ENCODE measurements around the gene ROPN1L. TPM values are rescaled to one million over a fixed set of nuclear protein-coding genes. Genes with fewer than 3 reads are reported as not detected.

Gene ROPN1L
- total RNA-seq, 1 experiment from 2014 or later, result 0.66 TPM

GRCh38 chr5:10505517-10506095 is 63.9 kb downstream of the ROPN1L start:
- POLR2A ChIA-PET, result no interaction called here
- Histone ChIP-seq H3K36me3 (ENCODE audit: control insufficient read depth in 1 of 2, insufficient read depth in 2 of 2, low read length in 2 of 2) (no peaks in the 10 kb centered on the region), H3K9ac (ENCODE audit: low read length) (no peak overlapping the region), H2AFZ (ENCODE audit: low read depth, low read length, poor library complexity, severe bottlenecking) (no peak overlapping the region), H3K4me2 (ENCODE audit: low read length) (no peak overlapping the region), H3K4me3 (replicated peaks in 1 of 2; ENCODE audit: low read depth in 1 of 2, low read length in 2 of 2) (no peak overlapping the region), H4K20me1 (ENCODE audit: insufficient read depth) (no peaks in the 10 kb centered on the region), H3K4me1 (ENCODE audit: control insufficient read depth in 1 of 2, insufficient read depth in 2 of 2, low read length in 2 of 2) (peaks cover 10 to 22% of the 10 kb centered on the region in 2 experiments), H3K27me3 (ENCODE audit: insufficient read depth, low read length) (no peaks in the 10 kb centered on the region), H3K9me2 (ENCODE audit: insufficient read depth) (no peaks in the 10 kb centered on the region), H3K79me2 (ENCODE audit: insufficient read depth, low read length) (no peaks in the 10 kb centered on the region), H3K9me3 (ENCODE audit: control insufficient read depth in 1 of 2, insufficient read depth in 1 of 2, low read depth in 1 of 2, low read length in 2 of 2) (no peaks in the 10 kb centered on the region), H3K27ac (ENCODE audit: low read depth, low read length) (no peak overlapping the region)
- intact Hi-C loops (cut with micrococcal nuclease), result no loop called here
- TF ChIP-seq SP1 (IDR thresholded peaks at IDR 0.05; ENCODE audit: low read depth) (no peak), POLR2A (IDR thresholded peaks at IDR 0.05; ENCODE audit: borderline replicate concordance, extremely low read depth, insufficient read depth, insufficient read length) (no peak), MAX (IDR thresholded peaks at IDR 0.05) (no peak), YY1 (IDR thresholded peaks at IDR 0.05; ENCODE audit: extremely low read depth, insufficient replicate concordance, low read depth, low read length) (no peak), JUND (IDR thresholded peaks at IDR 0.05) (no peak), EZH2phosphoT487 (IDR thresholded peaks at IDR 0.05; ENCODE audit: borderline replicate concordance) (no peak), REST (IDR thresholded peaks at IDR 0.05; ENCODE audit: low read depth) (no peak), TCF7L2 (IDR thresholded peaks at IDR 0.05; ENCODE audit: borderline replicate concordance, extremely low read depth, insufficient read depth, insufficient read length) (no peak), SIN3A (IDR thresholded peaks at IDR 0.05; ENCODE audit: low read depth) (no peak), ELF1 (IDR thresholded peaks at IDR 0.05; ENCODE audit: borderline replicate concordance, low read depth) (no peak), EGR1 (IDR thresholded peaks at IDR 0.05; ENCODE audit: low read depth) (no peak)
- TF ChIP-seq, protein P1, sequence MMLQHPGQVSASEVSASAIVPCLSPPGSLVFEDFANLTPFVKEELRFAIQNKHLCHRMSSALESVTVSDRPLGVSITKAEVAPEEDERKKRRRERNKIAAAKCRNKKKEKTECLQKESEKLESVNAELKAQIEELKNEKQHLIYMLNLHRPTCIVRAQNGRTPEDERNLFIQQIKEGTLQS (IDR thresholded peaks at IDR 0.05), result no peak
- RAD21 ChIA-PET (ENCODE audit: low non-redundant PET in 1 of 2, low total read pairs in 2 of 2, uncharacterized antibody in 2 of 2, unreplicated experiment in 2 of 2), result no interaction called here
- DNase-seq (ENCODE audit: low read depth, low spot score) (no peak), ATAC-seq (no peak)
- CTCF ChIA-PET, result no interaction called here
- no TSS peak for BruUV-seq (replicated peaks)

All from HCT116 (cell line).